Esophagus muscularis mucosa (tissue), 4 donors: ENCODE results near the gene FAM3B. TPM values are rescaled to one million over a fixed set of nuclear protein-coding genes. Genes with fewer than 3 reads are reported as not detected.

Source experiments
- DNase-seq: peaks from one replicate; pipeline ENCODE4 v3.0.0-alpha.2; 2017; ENCODE audit errors: extremely low spot score
- H3K27ac ChIP-seq, 4 donors: fragments of 200-600 bp; sonication (generic); replicated peaks in 1 of 4; 1 replicate in 3 of 4; 2 replicates in 1 of 4; pipeline ENCODE4 v1.5.1; 2016 to 2019; ENCODE audit warnings: mild to moderate bottlenecking in 1 of 4
- H3K27me3 ChIP-seq, 4 donors: fragments of 200-600 bp; sonication (generic); one replicate each; pipeline versions ENCODE4 v1.5.1 to v1.6.0; 2016 to 2019
- H3K36me3 ChIP-seq, 4 donors: fragments of 200-600 bp; sonication (generic); one replicate each; pipeline ENCODE4 v1.5.1; 2016 to 2019
- H3K4me1 ChIP-seq, 4 donors: fragments of 200-600 bp; sonication (generic); one replicate each; pipeline ENCODE4 v1.5.1; 2016 to 2019
- H3K4me3 ChIP-seq, 4 donors: fragments of 200-600 bp; sonication (generic); 1 replicate in 2 of 4; 2 replicates in 2 of 4; pipeline ENCODE4 v1.5.1; 2016 to 2019; ENCODE audit warnings: mild to moderate bottlenecking in 4 of 4, moderate library complexity in 1 of 4
- H3K9me3 ChIP-seq, 4 donors: fragments of 200-600 bp; sonication (generic); 1 replicate in 3 of 4; 2 replicates in 1 of 4; pipeline ENCODE4 v1.5.1; 2016 to 2019
- CTCF ChIP-seq, 3 experiments: fragments of 200-600 bp in 2 of 3; fragments of 450-650 bp in 1 of 3; sonication (generic) in 2 of 3; IDR thresholded peaks; one replicate each; pipeline ENCODE4 v1.5.1; 2017 to 2019; ENCODE audit warnings: antibody characterized with exemption in 3 of 3, mild to moderate bottlenecking in 2 of 3, moderate library complexity in 1 of 3
- EP300 ChIP-seq: sonication (generic); formaldehyde crosslinking; IDR thresholded peaks from one replicate; pipeline ENCODE4 v1.6.1; 2017; ENCODE audit warnings: antibody characterized with exemption
- POLR2A ChIP-seq: fragments of 450-650 bp; IDR thresholded peaks from one replicate; pipeline ENCODE4 v1.6.1; 2017; ENCODE audit warnings: antibody characterized with exemption, moderate library complexity, mild to moderate bottlenecking, low read depth
- POLR2AphosphoS5 ChIP-seq, 2 donors: sonication (generic); formaldehyde crosslinking; IDR thresholded peaks; one replicate each; pipeline ENCODE4 v1.6.1; 2017; ENCODE audit warnings: antibody characterized with exemption in 2 of 2
- WGBS: methylation state at CpG from one replicate; pipeline ENCODE4 v1.1.5; 2018; 5-methylcytosine and 5-hydroxymethylcytosine counted together
- intact Hi-C: fragments of 100-400 bp; cut with DNase I; formaldehyde crosslinking; loops from one replicate; pipeline ENCODE4 v1.15.1; 2023
- total RNA-seq, 4 donors: library from RNA; depleted of rRNA; stranded (reverse); fragments of >200 nt; gene quantifications; one replicate each; pipeline versions ENCODE4 v1.1.0 to v1.2.1, GENCODE V29; 2016

The FAM3B gene
- total RNA-seq, 4 donors from 2014 or later = 0.45 TPM; not detected in 3

GRCh38 chr21:41369920-41370839 is 53.6 kb downstream of the FAM3B start:
- Histone ChIP-seq H3K27me3 (peaks cover 0 to 27% (median under 1%) of the 10 kb centered on the region in 4 donors), H3K4me1 (peaks cover 3 to 31% (median 19%) of the 10 kb centered on the region in 4 donors), H3K4me3 (peak overlapping the region; percentile 41 to 49 (median 46)), H3K9me3 (no peaks in the 10 kb centered on the region), H3K36me3 (no peaks in the 10 kb centered on the region), H3K27ac (peak overlapping the region; percentile 8 to 60 (median 31))
- DNase-seq = no peak
- 91% methylated on average over 18 of the region's 30 CpGs for WGBS
- TF ChIP-seq POLR2A (no peak), EP300 (no peak)
- intact Hi-C loops = no loop called here

GRCh38 chr21:41370840-41371684 is 54.5 kb downstream of the FAM3B start:
- no peak overlapping the region for H3K4me3 ChIP-seq
- peaks cover 3 to 31% (median 19%) of the 10 kb centered on the region in 4 donors for H3K4me1 ChIP-seq
- no peak for DNase-seq
- TF ChIP-seq CTCF (IDR thresholded peaks at IDR 0.05) (no peak), POLR2AphosphoS5 (IDR thresholded peaks at IDR 0.05) (no peak), POLR2A (no peak), EP300 (no peak)
- H3K27me3 ChIP-seq = peaks cover 0 to 27% (median 0%) of the 10 kb centered on the region in 4 donors
- intact Hi-C loops = no loop called here
- 73% methylated on average over 12 of the region's 12 CpGs for WGBS
- no peaks in the 10 kb centered on the region for H3K36me3 ChIP-seq
- no peak overlapping the region for H3K27ac ChIP-seq
- H3K9me3 ChIP-seq = no peaks in the 10 kb centered on the region

- H3K36me3 ChIP-seq = peaks cover 0 to 4% (median 0%) of the 10 kb centered on the region in 4 donors
- DNase-seq = no peak
- H3K4me3 ChIP-seq = no peak overlapping the region
- intact Hi-C loops = no loop called here
- WGBS = 94% methylated on average over 7 of the region's 7 CpGs
- TF ChIP-seq POLR2AphosphoS5 (IDR thresholded peaks at IDR 0.05) = no peak
- H3K9me3 ChIP-seq = no peaks in the 10 kb centered on the region
- no peak overlapping the region for H3K27ac ChIP-seq
- H3K4me1 ChIP-seq = peaks cover 3 to 31% (median 19%) of the 10 kb centered on the region in 4 donors
- peaks cover 0 to 27% (median 0%) of the 10 kb centered on the region in 4 donors for H3K27me3 ChIP-seq
Measured at GRCh38 chr21:41371685-41372030, 55.1 kb downstream of the FAM3B start.

GRCh38 chr21:41373253-41373652 is 56.7 kb downstream of the FAM3B start:
- peaks cover 0 to 20% (median 12%) of the 10 kb centered on the region in 4 donors for H3K36me3 ChIP-seq
- peaks cover 0 to 27% (median 0%) of the 10 kb centered on the region in 4 donors for H3K27me3 ChIP-seq
- no peaks in the 10 kb centered on the region for H3K9me3 ChIP-seq
- peaks cover 3 to 24% (median 17%) of the 10 kb centered on the region in 4 donors for H3K4me1 ChIP-seq
- no peak for DNase-seq
- H3K27ac ChIP-seq = no peak overlapping the region
- TF ChIP-seq POLR2AphosphoS5 (IDR thresholded peaks at IDR 0.05) (no peak), CTCF (IDR thresholded peaks at IDR 0.05) (no peak), POLR2A (no peak), EP300 (no peak)
- 57% methylated on average over 4 of the region's 4 CpGs for WGBS
- intact Hi-C loops = no loop called here
- H3K4me3 ChIP-seq = no peak overlapping the region

GRCh38 chr21:41373763-41374162 is 57.2 kb downstream of the FAM3B start:
- peaks cover under 1 to 21% (median 13%) of the 10 kb centered on the region in 4 donors for H3K4me1 ChIP-seq
- DNase-seq = no peak
- H3K36me3 ChIP-seq = peaks cover 0 to 23% (median 15%) of the 10 kb centered on the region in 4 donors
- no peak overlapping the region for H3K4me3 ChIP-seq
- no peak overlapping the region for H3K27ac ChIP-seq
- no peak for TF ChIP-seq EP300
- no peak for TF ChIP-seq POLR2A
- no peak for TF ChIP-seq CTCF (IDR thresholded peaks at IDR 0.05)
- TF ChIP-seq POLR2AphosphoS5 (IDR thresholded peaks at IDR 0.05) = no peak
- H3K27me3 ChIP-seq = peaks cover 0 to 26% (median 0%) of the 10 kb centered on the region in 4 donors
- intact Hi-C loops = no loop called here
- WGBS = 96% methylated on average over 7 of the region's 8 CpGs
- no peaks in the 10 kb centered on the region for H3K9me3 ChIP-seq
